Suprapubic skin (tissue), 4 donors: ENCODE measurements around the gene SHKBP1. TPM values are rescaled to one million over a fixed set of nuclear protein-coding genes. Genes with fewer than 3 reads are reported as not detected.
A peak's percentile ranks its signal among the peaks of the same experiment; 100 is the strongest.

Source experiments
- DNase-seq, 2 donors: peaks; one replicate each; pipeline ENCODE4 v3.0.0-alpha.2; 2019; ENCODE audit warnings: low spot score in 2 of 2
- H3K27ac ChIP-seq: fragments of 200-600 bp; sonication (generic); one replicate; pipeline ENCODE4 v1.5.1; 2019
- H3K27me3 ChIP-seq: fragments of 200-600 bp; sonication (generic); one replicate; pipeline ENCODE4 v1.5.1; 2019
- H3K36me3 ChIP-seq: fragments of 200-600 bp; sonication (generic); one replicate; pipeline ENCODE4 v1.5.1; 2019
- H3K4me1 ChIP-seq: fragments of 200-600 bp; sonication (generic); one replicate; pipeline ENCODE4 v1.5.1; 2019
- H3K4me3 ChIP-seq: fragments of 200-600 bp; sonication (generic); one replicate; pipeline ENCODE4 v1.5.1; 2019; ENCODE audit warnings: mild to moderate bottlenecking
- H3K9me3 ChIP-seq: fragments of 200-600 bp; sonication (generic); one replicate; pipeline ENCODE4 v1.5.1; 2019
- EP300 ChIP-seq: sonication (generic); formaldehyde crosslinking; IDR thresholded peaks from one replicate; pipeline ENCODE4 v1.6.1; 2017; ENCODE audit warnings: antibody characterized with exemption
- POLR2A ChIP-seq, 2 donors: fragments of 450-650 bp; IDR thresholded peaks; one replicate each; pipeline ENCODE4 v1.6.1; 2017; ENCODE audit warnings: antibody characterized with exemption in 2 of 2, mild to moderate bottlenecking in 2 of 2, moderate library complexity in 2 of 2
- POLR2AphosphoS5 ChIP-seq, 3 donors: sonication (generic); formaldehyde crosslinking; IDR thresholded peaks; one replicate each; pipeline ENCODE4 v1.6.1; 2017; ENCODE audit warnings: antibody characterized with exemption in 3 of 3
- WGBS: methylation state at CpG from one replicate; pipeline ENCODE4 v1.1.5; 2018; 5-methylcytosine and 5-hydroxymethylcytosine counted together
- total RNA-seq, 4 donors: library from RNA; depleted of rRNA; stranded (reverse); fragments of >200 nt; gene quantifications; one replicate each; pipeline ENCODE4 v1.1.0, GENCODE V29; 2016
- TF ChIP-seq, protein P1 (sequence below), 2 donors: fragments of 200-600 bp in 1 of 2; fragments of 450-650 bp in 1 of 2; sonication (generic) in 1 of 2; IDR thresholded peaks; one replicate each; pipeline ENCODE4 v1.5.1; 2016 to 2019; ENCODE audit warnings: antibody characterized with exemption in 2 of 2, mild to moderate bottlenecking in 1 of 2, moderate library complexity in 1 of 2

The SHKBP1 gene
- total RNA-seq, 4 donors from 2014 or later = 42.2 to 58.3 (median 51.1) TPM

DNA sequence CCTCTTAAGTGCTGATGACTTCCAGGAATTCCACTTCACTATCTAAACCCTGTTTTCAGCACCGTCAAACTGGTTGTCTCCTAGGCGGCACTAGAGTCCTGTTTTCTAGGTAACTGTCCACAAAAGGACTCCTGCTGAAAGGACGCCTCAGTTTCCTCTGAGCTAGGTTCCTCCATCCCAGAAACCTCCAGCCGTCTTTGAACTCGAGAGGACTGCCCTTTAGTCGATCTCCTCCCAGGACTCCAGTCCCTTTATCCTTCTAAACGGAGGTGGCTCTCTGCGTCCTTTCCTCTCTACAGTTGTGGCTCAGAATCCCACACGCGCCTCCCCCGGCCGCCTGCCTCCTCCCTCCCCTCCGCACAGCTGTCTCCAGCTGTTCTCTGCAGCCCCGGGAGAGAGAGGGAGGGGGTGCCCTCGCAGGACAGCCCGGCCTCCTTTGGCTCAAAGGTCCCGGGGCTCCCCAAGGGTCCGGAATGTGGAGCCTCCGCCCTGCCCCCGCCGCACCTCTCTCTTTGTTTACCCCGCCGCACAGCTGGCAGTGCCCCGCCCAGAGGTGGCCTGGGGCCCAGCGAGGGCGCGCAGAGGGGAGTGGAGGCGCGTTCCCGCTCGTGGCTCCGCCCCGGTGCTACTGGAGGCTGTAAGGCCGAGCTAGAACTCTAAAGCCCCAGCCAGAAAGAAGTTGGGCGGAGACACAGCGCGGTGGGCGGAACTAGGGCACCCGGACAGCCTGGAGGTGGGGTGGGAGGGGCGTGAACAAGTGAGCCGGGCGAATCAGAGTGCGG lies 26.9 kb downstream of the SHKBP1 start:
- H3K4me1 ChIP-seq = peaks cover 94% of the 10 kb centered on the region
- peak; percentile 99 for DNase-seq
- H3K27me3 ChIP-seq = no peaks in the 10 kb centered on the region
- TF ChIP-seq EP300 (no peak), POLR2AphosphoS5 (IDR thresholded peaks at IDR 0.05) (peak in 2 of 3 donors; percentile 31 to 43)
- TF ChIP-seq, protein P1, sequence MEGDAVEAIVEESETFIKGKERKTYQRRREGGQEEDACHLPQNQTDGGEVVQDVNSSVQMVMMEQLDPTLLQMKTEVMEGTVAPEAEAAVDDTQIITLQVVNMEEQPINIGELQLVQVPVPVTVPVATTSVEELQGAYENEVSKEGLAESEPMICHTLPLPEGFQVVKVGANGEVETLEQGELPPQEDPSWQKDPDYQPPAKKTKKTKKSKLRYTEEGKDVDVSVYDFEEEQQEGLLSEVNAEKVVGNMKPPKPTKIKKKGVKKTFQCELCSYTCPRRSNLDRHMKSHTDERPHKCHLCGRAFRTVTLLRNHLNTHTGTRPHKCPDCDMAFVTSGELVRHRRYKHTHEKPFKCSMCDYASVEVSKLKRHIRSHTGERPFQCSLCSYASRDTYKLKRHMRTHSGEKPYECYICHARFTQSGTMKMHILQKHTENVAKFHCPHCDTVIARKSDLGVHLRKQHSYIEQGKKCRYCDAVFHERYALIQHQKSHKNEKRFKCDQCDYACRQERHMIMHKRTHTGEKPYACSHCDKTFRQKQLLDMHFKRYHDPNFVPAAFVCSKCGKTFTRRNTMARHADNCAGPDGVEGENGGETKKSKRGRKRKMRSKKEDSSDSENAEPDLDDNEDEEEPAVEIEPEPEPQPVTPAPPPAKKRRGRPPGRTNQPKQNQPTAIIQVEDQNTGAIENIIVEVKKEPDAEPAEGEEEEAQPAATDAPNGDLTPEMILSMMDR (IDR thresholded peaks at IDR 0.05) = no peak
- H3K36me3 ChIP-seq = no peaks in the 10 kb centered on the region
- H3K27ac ChIP-seq = peak overlapping the region; percentile 87
- H3K4me3 ChIP-seq = peak overlapping the region; percentile 64
- under 1% methylated on average over 41 of the region's 43 CpGs for WGBS
- no peaks in the 10 kb centered on the region for H3K9me3 ChIP-seq

DNA sequence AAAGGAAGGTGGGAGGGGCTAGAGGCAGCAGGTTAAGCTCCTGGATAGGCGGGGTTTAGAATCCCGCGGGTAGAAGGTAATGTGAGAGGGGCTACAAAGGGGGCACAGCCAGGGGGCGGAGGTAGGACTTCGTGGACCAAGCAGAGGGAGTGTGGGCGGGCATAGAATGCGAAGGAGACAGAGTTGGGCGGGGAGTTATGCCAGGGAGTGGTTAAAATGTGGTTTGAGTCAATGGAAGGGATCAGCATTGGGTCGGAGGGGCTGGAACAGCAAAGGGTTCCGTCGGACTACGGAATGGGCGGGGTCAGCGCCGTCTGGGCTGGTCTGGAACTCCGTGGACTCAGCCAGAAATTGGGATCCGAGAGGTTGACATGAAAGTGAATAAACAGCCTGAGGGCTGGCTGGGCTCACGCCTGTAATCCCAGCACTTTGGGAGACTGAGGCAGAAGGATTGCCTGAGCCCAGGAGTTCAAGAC lies 27.5 kb downstream of the SHKBP1 start:
- TF ChIP-seq, protein P1 (IDR thresholded peaks at IDR 0.05) = no peak
- TF ChIP-seq EP300 (no peak), POLR2A (IDR thresholded peaks at IDR 0.05) (no peak), POLR2AphosphoS5 (IDR thresholded peaks at IDR 0.05) (no peak)
- no peak for DNase-seq
- Histone ChIP-seq H3K4me3 (peak overlapping the region; percentile 64), H3K27me3 (no peaks in the 10 kb centered on the region), H3K27ac (peak overlapping the region; percentile 87), H3K9me3 (no peaks in the 10 kb centered on the region), H3K36me3 (no peaks in the 10 kb centered on the region), H3K4me1 (peaks cover 90% of the 10 kb centered on the region)
- 5% methylated on average over 18 of the region's 18 CpGs for WGBS

DNA sequence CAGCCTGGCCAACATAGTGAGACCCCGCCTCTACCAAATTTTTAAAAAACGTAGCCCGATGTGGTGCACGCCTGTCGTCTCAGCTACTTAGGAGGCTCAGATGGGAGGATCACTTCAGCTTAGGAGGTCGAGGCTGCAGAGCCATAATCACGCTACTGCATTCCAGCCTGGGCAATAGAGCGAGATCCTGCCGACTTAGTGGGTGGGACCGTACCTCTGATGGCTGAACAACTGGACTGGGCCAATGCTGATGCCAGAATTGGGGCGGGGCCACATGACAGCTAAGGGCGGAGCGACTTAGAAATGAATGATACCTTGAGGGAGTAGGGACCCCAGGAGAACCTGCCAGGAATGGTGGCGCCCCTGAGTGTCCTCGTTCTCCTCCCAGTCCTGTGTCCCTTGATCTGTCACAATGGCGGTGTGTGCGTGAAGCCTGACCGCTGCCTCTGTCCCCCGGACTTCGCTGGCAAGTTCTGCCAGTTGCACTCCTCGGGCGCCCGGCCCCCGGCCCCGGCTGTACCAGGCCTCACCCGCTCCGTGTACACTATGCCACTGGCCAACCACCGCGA lies 28.1 kb downstream of the SHKBP1 start:
- peaks cover 90% of the 10 kb centered on the region for H3K4me1 ChIP-seq
- DNase-seq = no peak
- WGBS = 26% methylated on average over 9 of the region's 29 CpGs

DNA sequence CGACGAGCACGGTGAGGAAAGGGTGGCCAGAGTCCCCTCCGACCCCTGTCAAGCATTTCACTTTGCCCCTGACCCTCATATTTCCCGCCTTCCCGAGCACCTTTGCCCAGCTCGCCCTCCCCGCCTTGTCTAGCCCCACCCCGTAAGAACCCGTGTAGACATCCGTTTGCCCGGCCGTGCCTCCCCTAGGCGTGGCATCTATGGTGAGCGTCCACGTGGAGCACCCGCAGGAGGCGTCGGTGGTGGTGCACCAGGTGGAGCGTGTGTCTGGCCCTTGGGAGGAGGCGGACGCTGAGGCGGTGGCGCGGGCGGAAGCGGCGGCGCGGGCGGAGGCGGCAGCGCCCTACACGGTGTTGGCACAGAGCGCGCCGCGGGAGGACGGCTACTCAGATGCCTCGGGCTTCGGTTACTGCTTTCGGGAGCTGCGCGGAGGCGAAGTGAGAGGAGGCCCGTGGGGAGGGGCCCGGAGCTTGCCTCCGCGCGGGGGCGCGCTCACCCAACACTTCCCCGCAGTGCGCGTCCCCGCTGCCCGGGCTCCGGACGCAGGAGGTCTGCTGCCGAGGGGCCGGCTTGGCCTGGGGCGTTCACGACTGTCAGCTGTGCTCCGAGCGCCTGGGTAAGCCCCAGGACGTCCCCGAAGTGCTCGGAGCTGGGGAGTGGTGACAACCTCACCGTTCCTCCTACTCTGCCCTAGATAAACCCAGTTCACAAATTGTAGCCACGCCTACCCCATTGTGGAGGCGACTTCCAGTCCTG lies 28.7 kb downstream of the SHKBP1 start:
- no peaks in the 10 kb centered on the region for H3K36me3 ChIP-seq
- H3K4me3 ChIP-seq = peak overlapping the region; percentile 64
- H3K9me3 ChIP-seq = no peaks in the 10 kb centered on the region
- TF ChIP-seq, protein P1 (IDR thresholded peaks at IDR 0.05) = no peak
- TF ChIP-seq EP300 = no peak
- TF ChIP-seq POLR2AphosphoS5 (IDR thresholded peaks at IDR 0.05) = peak; percentile 11 to 66 (median 34)
- TF ChIP-seq POLR2A (IDR thresholded peaks at IDR 0.05) = no peak
- H3K27ac ChIP-seq = peak overlapping the region; percentile 92
- H3K27me3 ChIP-seq = no peaks in the 10 kb centered on the region
- peaks cover 90% of the 10 kb centered on the region for H3K4me1 ChIP-seq
- DNase-seq = peak in 1 of 2 donors; percentile 90
- 7% methylated on average over 10 of the region's 71 CpGs for WGBS

More for the DNA sequence above, 28.1 kb downstream of the SHKBP1 start:
- Histone ChIP-seq H3K36me3 (no peaks in the 10 kb centered on the region), H3K27me3 (no peaks in the 10 kb centered on the region), H3K4me3 (peak overlapping the region; percentile 64), H3K27ac (peak overlapping the region; percentile 92), H3K9me3 (no peaks in the 10 kb centered on the region)
- TF ChIP-seq POLR2A (IDR thresholded peaks at IDR 0.05) = no peak
- TF ChIP-seq, protein P1 (IDR thresholded peaks at IDR 0.05) = no peak
- no peak for TF ChIP-seq POLR2AphosphoS5 (IDR thresholded peaks at IDR 0.05)
- no peak for TF ChIP-seq EP300
